ENCODE data around the gene KDM6A.
"Not testable (repeated sequence)": the region's sequence is repeated elsewhere in the genome, so short reads cannot be mapped to it uniquely, and the experiment has no call there.

KDM6A gene

GRCh38 chrX:45073011-45073410, 200.0 kb downstream of the KDM6A start:
- not testable (repeated sequence) for DNase-seq

GRCh38 chrX:45077748-45078424, 204.9 kb downstream of the KDM6A start:
- no peak for DNase-seq

- DNase-seq, result no peak
Observed at GRCh38 chrX:45083314-45083713, 210.3 kb downstream of the KDM6A start.

- no peak for DNase-seq
Observed at GRCh38 chrX:45110494-45110893, 237.5 kb downstream of the KDM6A start.

- no peak for DNase-seq
Observed at GRCh38 chrX:45126158-45126557, 253.2 kb downstream of the KDM6A start.

- DNase-seq, result no peak
Observed at GRCh38 chrX:45128896-45129454, 256.0 kb downstream of the KDM6A start.

GRCh38 chrX:45133465-45133864, 260.5 kb downstream of the KDM6A start:
- no peak for DNase-seq

- DNase-seq, result peak in 44 of 51 donors; percentile 1 to 88 (median 42)
Observed at GRCh38 chrX:45134315-45134731, 261.3 kb downstream of the KDM6A start.

- peak in 2 of 51 donors; percentile 10 to 14 for DNase-seq
Observed at GRCh38 chrX:45134775-45135174, 261.8 kb downstream of the KDM6A start.

GRCh38 chrX:45135391-45136075, 262.5 kb downstream of the KDM6A start:
- not testable (repeated sequence) for DNase-seq

GRCh38 chrX:45137531-45137930, 264.5 kb downstream of the KDM6A start:
- no peak for DNase-seq

- no peak for DNase-seq
Observed at GRCh38 chrX:45138525-45138924, 265.5 kb downstream of the KDM6A start.

GRCh38 chrX:45140812-45141211, 267.8 kb downstream of the KDM6A start:
- no peak for DNase-seq

GRCh38 chrX:45142185-45142584, 269.2 kb downstream of the KDM6A start:
- no peak for DNase-seq

GRCh38 chrX:45143455-45143854, 270.5 kb downstream of the KDM6A start:
- peak in 33 of 51 donors; percentile 1 to 85 (median 25) for DNase-seq

- no peak for DNase-seq
Observed at GRCh38 chrX:45145492-45146215, 272.7 kb downstream of the KDM6A start.

- DNase-seq, result no peak
Observed at GRCh38 chrX:45150821-45151220, 277.8 kb downstream of the KDM6A start.

GRCh38 chrX:45154033-45154360, 281.0 kb downstream of the KDM6A start:
- DNase-seq, result peak in 1 of 51 donors; percentile 3

GRCh38 chrX:45154462-45154861, 281.5 kb downstream of the KDM6A start:
- no peak for DNase-seq

GRCh38 chrX:45157647-45158046, 284.7 kb downstream of the KDM6A start:
- no peak for DNase-seq

All from hypothalamus (tissue), 51 donors.